HEK293 (cell line): Measurements from ENCODE around the gene KCNQ2.

Source experiments
- CTCF ChIA-PET: fragments of 350-600 bp; formaldehyde crosslinking; extraction: SDS; loops from one replicate; lab custom pipeline; 2021; ENCODE audit warnings: antibody characterized with exemption; lab: Yijun Ruan, JAX
- POLR2A ChIA-PET: fragments of 300-600 bp; formaldehyde crosslinking; extraction: SDS; loops from one replicate; lab custom pipeline; 2020; ENCODE audit warnings: antibody characterized with exemption, inconsistent platforms; lab: Yijun Ruan, JAX
- H3K27ac ChIP-seq: fragments of 200-500 bp; sonication (Bioruptor generic); 2 replicates; pipeline ENCODE4 v1.5.1; 2014; ENCODE audit warnings: low read depth, low read length, control low read depth, inconsistent platforms; ENCODE audit errors: extremely low read depth
- H3K36me3 ChIP-seq, 2 experiments: fragments of 200-500 bp in 1 of 2; sonication (Bioruptor generic) in 1 of 2; 1 replicate in 1 of 2; 2 replicates in 1 of 2; pipeline ENCODE4 v1.5.1; 2014 to 2017; ENCODE audit warnings: inconsistent platforms in 2 of 2, low read length in 2 of 2; ENCODE audit not compliant: control insufficient read depth in 2 of 2, insufficient read depth in 1 of 2
- H3K4me1 ChIP-seq: fragments of 200-500 bp; sonication (Bioruptor generic); 2 replicates; pipeline ENCODE4 v1.5.1; 2014; ENCODE audit warnings: mild to moderate bottlenecking, low read length, inconsistent platforms; ENCODE audit not compliant: control insufficient read depth, insufficient read depth
- H3K4me3 ChIP-seq: 2 replicates; pipeline ENCODE4 v1.5.1; 2011; ENCODE audit warnings: low read depth, mild to moderate bottlenecking, control low read depth, low read length, moderate library complexity
- H3K9me3 ChIP-seq: fragments of 200-500 bp; sonication (Bioruptor generic); 2 replicates; pipeline ENCODE4 v1.5.1; 2014; ENCODE audit warnings: low read depth, low read length, inconsistent platforms; ENCODE audit not compliant: control insufficient read depth, insufficient read depth
- MZF1 ChIP-seq: fragments of 450-650 bp; formaldehyde crosslinking; IDR thresholded peaks from 2 replicates; pipeline ENCODE4 v1.5.1; 2017; ENCODE audit warnings: missing biosample characterization, missing genetic modification characterization, borderline replicate concordance
- SP2 ChIP-seq: fragments of 450-650 bp; formaldehyde crosslinking; IDR thresholded peaks from 2 replicates; pipeline ENCODE4 v1.5.1; 2016; ENCODE audit warnings: missing biosample characterization, missing genetic modification characterization
- SP7 ChIP-seq: fragments of 450-650 bp; formaldehyde crosslinking; IDR thresholded peaks from 2 replicates; pipeline ENCODE4 v1.5.1; 2016; ENCODE audit warnings: missing biosample characterization, missing genetic modification characterization
- TCF7L2 ChIP-seq: IDR thresholded peaks from 2 replicates; pipeline ENCODE4 v1.6.1; 2011; ENCODE audit warnings: low read depth, mild to moderate bottlenecking, inconsistent platforms, low read length, moderate library complexity, borderline replicate concordance
- ZFHX2 ChIP-seq: fragments of 450-650 bp; formaldehyde crosslinking; conservative IDR thresholded peaks from 2 replicates; pipeline ENCODE4 v1.5.1; 2016; ENCODE audit warnings: missing biosample characterization, missing genetic modification characterization
- ZFP69B ChIP-seq: fragments of 450-650 bp; formaldehyde crosslinking; IDR thresholded peaks from 2 replicates; pipeline ENCODE4 v1.5.1; 2016; ENCODE audit warnings: missing biosample characterization, missing genetic modification characterization
- ZIC2 ChIP-seq: fragments of 450-650 bp; formaldehyde crosslinking; IDR thresholded peaks from 2 replicates; pipeline ENCODE4 v1.5.1; 2016; ENCODE audit warnings: missing biosample characterization, missing genetic modification characterization
- ZNF133 ChIP-seq: fragments of 450-650 bp; formaldehyde crosslinking; IDR thresholded peaks from 2 replicates; pipeline ENCODE4 v1.5.1; 2016; ENCODE audit warnings: missing biosample characterization, missing genetic modification characterization
- ZNF423 ChIP-seq: fragments of 450-650 bp; formaldehyde crosslinking; IDR thresholded peaks from 2 replicates; pipeline ENCODE4 v1.5.1; 2016; ENCODE audit warnings: missing biosample characterization, missing genetic modification characterization
- ZNF521 ChIP-seq: fragments of 450-650 bp; formaldehyde crosslinking; IDR thresholded peaks from 2 replicates; pipeline ENCODE4 v1.5.1; 2017; ENCODE audit warnings: missing biosample characterization, mild to moderate bottlenecking, missing genetic modification characterization
- ZNF529 ChIP-seq: fragments of 450-650 bp; formaldehyde crosslinking; IDR thresholded peaks from 2 replicates; pipeline ENCODE4 v1.5.1; 2017; ENCODE audit warnings: missing genetic modification characterization, missing biosample characterization; ENCODE audit not compliant: insufficient replicate concordance
- ZNF555 ChIP-seq: fragments of 450-650 bp; formaldehyde crosslinking; conservative IDR thresholded peaks from 2 replicates; pipeline ENCODE4 v1.5.1; 2017; ENCODE audit warnings: missing biosample characterization, mild to moderate bottlenecking, missing genetic modification characterization, inconsistent platforms
- ZNF561 ChIP-seq: fragments of 450-650 bp; IDR thresholded peaks from 2 replicates; pipeline ENCODE4 v1.5.1; 2018; ENCODE audit warnings: missing biosample characterization, missing genetic modification characterization, borderline replicate concordance
- ZNF585B ChIP-seq: fragments of 450-650 bp; formaldehyde crosslinking; IDR thresholded peaks from 2 replicates; pipeline ENCODE4 v1.5.1; 2016; ENCODE audit warnings: missing biosample characterization, missing genetic modification characterization
- ZNF600 ChIP-seq: fragments of 450-650 bp; formaldehyde crosslinking; IDR thresholded peaks from 2 replicates; pipeline ENCODE4 v1.5.1; 2016; ENCODE audit warnings: missing biosample characterization, missing genetic modification characterization
- ZNF777 ChIP-seq: fragments of 450-650 bp; formaldehyde crosslinking; IDR thresholded peaks from 2 replicates; pipeline ENCODE4 v1.5.1; 2017; ENCODE audit warnings: missing biosample characterization, missing genetic modification characterization, borderline replicate concordance
- TF ChIP-seq, protein P1 (sequence below): fragments of 450-650 bp; formaldehyde crosslinking; IDR thresholded peaks from 2 replicates; pipeline ENCODE4 v1.5.1; 2016; ENCODE audit warnings: missing biosample characterization, missing genetic modification characterization
- TF ChIP-seq, protein P2 (sequence below): fragments of 450-650 bp; formaldehyde crosslinking; IDR thresholded peaks from 2 replicates; pipeline ENCODE4 v1.5.1; 2016; ENCODE audit warnings: missing biosample characterization, missing genetic modification characterization
- TF ChIP-seq, protein P3 (sequence below): fragments of 450-650 bp; formaldehyde crosslinking; IDR thresholded peaks from 2 replicates; pipeline ENCODE4 v1.5.1; 2016; ENCODE audit warnings: missing biosample characterization, missing genetic modification characterization
- TF ChIP-seq, protein P4 (sequence below): fragments of 450-650 bp; formaldehyde crosslinking; IDR thresholded peaks from 2 replicates; pipeline ENCODE4 v1.5.1; 2017; ENCODE audit warnings: missing biosample characterization, missing genetic modification characterization
- TF ChIP-seq, protein P5 (sequence below): fragments of 450-650 bp; formaldehyde crosslinking; IDR thresholded peaks from 2 replicates; pipeline ENCODE4 v1.5.1; 2016; ENCODE audit warnings: missing biosample characterization, missing genetic modification characterization

KCNQ2 gene

DNA sequence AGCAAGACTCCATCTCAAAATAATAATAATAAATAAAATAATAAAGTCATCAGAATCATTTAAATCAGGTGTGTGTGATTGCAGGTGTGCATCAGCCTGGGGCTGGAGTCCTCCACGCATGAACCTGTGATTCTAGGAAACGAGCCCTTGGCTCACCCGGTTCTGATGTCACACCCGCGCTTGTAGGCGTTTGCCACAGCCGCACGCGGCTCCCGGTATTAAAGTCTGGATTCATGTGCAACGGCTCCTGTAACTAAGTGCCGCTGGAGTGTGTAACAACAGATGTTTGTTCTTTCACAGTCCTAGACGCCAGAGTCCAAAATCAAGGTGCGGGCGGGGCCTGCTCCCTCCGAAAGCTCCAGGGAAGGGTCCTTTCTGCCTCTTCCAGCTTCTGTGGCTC lies 45.2 kb downstream of the KCNQ2 start:
- Histone ChIP-seq H3K9me3 (no peaks in the 10 kb centered on the region), H3K27ac (no peak overlapping the region), H3K36me3 (no peaks in the 10 kb centered on the region), H3K4me3 (no peak overlapping the region), H3K4me1 (no peaks in the 10 kb centered on the region)
- POLR2A ChIA-PET: no interaction called here
- no peak for TF ChIP-seq MZF1 (tag by site-specific recombination)
- no peak for TF ChIP-seq ZNF555
- no peak for TF ChIP-seq ZIC2 (tag by site-specific recombination)
- TF ChIP-seq ZNF561: no peak
- no peak for TF ChIP-seq ZNF521 (tag by site-specific recombination)
- TF ChIP-seq ZFHX2 (tag by site-specific recombination): no peak
- TF ChIP-seq ZNF777 (tag by site-specific recombination): no peak
- TF ChIP-seq, protein P1, sequence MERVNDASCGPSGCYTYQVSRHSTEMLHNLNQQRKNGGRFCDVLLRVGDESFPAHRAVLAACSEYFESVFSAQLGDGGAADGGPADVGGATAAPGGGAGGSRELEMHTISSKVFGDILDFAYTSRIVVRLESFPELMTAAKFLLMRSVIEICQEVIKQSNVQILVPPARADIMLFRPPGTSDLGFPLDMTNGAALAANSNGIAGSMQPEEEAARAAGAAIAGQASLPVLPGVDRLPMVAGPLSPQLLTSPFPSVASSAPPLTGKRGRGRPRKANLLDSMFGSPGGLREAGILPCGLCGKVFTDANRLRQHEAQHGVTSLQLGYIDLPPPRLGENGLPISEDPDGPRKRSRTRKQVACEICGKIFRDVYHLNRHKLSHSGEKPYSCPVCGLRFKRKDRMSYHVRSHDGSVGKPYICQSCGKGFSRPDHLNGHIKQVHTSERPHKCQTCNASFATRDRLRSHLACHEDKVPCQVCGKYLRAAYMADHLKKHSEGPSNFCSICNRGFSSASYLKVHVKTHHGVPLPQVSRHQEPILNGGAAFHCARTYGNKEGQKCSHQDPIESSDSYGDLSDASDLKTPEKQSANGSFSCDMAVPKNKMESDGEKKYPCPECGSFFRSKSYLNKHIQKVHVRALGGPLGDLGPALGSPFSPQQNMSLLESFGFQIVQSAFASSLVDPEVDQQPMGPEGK (tag by site-specific recombination): no peak
- CTCF ChIA-PET: no interaction called here

DNA sequence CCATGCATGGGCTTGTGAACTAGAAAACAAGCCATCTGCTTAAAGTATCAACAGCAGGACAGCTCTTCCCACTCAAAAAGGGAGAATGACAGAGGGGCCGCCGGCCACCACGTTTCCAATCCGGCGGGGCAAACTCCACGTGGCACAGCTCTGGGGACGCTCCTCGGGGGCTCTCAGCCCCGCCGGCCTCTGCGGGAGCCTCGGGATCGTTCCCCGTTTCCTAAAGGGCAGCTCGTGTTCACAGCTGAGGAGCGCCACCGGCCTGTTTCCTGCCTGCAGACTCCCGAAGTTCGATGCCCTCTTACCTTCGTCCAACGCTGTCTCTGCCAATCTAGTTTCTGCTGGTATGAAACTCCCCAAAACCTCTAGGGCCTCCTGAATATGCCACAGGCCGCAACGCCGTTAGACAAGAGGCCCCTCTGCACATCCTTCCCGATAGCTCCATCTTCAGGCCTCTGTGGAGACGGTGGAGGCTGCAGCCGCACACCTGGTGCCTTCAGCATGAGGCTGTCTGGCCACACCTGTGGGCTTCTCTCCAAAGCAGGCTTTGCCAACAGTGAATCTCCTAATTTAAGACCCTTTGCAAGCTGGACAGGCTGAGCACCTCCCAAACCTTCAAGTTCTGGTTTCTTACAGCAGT lies 46.5 kb downstream of the KCNQ2 start:
- Histone ChIP-seq H3K27ac (no peak overlapping the region), H3K4me3 (no peak overlapping the region), H3K4me1 (no peaks in the 10 kb centered on the region), H3K36me3 (no peaks in the 10 kb centered on the region), H3K9me3 (no peaks in the 10 kb centered on the region)
- TF ChIP-seq, protein P2, sequence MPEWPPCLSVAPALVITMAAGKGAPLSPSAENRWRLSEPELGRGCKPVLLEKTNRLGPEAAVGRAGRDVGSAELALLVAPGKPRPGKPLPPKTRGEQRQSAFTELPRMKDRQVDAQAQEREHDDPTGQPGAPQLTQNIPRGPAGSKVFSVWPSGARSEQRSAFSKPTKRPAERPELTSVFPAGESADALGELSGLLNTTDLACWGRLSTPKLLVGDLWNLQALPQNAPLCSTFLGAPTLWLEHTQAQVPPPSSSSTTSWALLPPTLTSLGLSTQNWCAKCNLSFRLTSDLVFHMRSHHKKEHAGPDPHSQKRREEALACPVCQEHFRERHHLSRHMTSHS (tag by site-specific recombination): no peak
- TF ChIP-seq, protein P3, sequence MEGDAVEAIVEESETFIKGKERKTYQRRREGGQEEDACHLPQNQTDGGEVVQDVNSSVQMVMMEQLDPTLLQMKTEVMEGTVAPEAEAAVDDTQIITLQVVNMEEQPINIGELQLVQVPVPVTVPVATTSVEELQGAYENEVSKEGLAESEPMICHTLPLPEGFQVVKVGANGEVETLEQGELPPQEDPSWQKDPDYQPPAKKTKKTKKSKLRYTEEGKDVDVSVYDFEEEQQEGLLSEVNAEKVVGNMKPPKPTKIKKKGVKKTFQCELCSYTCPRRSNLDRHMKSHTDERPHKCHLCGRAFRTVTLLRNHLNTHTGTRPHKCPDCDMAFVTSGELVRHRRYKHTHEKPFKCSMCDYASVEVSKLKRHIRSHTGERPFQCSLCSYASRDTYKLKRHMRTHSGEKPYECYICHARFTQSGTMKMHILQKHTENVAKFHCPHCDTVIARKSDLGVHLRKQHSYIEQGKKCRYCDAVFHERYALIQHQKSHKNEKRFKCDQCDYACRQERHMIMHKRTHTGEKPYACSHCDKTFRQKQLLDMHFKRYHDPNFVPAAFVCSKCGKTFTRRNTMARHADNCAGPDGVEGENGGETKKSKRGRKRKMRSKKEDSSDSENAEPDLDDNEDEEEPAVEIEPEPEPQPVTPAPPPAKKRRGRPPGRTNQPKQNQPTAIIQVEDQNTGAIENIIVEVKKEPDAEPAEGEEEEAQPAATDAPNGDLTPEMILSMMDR (tag by site-specific recombination): no peak
- TF ChIP-seq SP7 (no peak), SP2 (tag by site-specific recombination) (no peak)
- ChIA-PET POLR2A (no interaction called here), CTCF (interaction anchor here (0.8 kb wide), 1 partner anchor 15 kb away, joined by 6 read pairs; no protein-coding TSS in a partner anchor)

DNA sequence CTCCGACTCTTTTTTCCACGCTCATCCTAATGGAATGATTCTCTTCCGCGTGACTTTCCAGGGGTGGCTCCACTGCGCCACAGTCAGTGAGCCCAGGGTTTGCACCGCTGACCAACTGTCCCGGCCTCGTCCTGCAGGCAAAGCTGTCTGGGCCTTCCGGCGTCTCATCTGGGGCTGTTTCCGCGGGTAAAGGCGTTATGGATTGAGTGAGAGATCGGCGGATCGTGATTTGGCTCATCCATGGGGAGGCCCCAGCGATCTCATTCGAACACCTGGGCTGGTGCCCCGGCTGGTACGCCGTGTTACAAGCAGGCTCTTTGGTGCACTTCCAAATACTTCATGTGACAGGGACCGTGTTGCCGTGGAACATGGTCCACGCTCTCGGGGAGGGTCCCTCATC lies 47.8 kb downstream of the KCNQ2 start:
- Histone ChIP-seq H3K27ac (no peak overlapping the region), H3K4me1 (no peaks in the 10 kb centered on the region), H3K4me3 (no peak overlapping the region), H3K36me3 (no peaks in the 10 kb centered on the region)
- ChIA-PET POLR2A (no interaction called here), CTCF (no interaction called here)
- TF ChIP-seq ZNF133 (no peak), ZNF529 (tag by site-specific recombination) (no peak), ZFP69B (tag by site-specific recombination) (no peak), ZNF423 (tag by site-specific recombination) (no peak), ZNF585B (no peak), TCF7L2 (no peak), ZNF600 (tag by site-specific recombination) (peak; percentile 83)
- TF ChIP-seq, protein P4, sequence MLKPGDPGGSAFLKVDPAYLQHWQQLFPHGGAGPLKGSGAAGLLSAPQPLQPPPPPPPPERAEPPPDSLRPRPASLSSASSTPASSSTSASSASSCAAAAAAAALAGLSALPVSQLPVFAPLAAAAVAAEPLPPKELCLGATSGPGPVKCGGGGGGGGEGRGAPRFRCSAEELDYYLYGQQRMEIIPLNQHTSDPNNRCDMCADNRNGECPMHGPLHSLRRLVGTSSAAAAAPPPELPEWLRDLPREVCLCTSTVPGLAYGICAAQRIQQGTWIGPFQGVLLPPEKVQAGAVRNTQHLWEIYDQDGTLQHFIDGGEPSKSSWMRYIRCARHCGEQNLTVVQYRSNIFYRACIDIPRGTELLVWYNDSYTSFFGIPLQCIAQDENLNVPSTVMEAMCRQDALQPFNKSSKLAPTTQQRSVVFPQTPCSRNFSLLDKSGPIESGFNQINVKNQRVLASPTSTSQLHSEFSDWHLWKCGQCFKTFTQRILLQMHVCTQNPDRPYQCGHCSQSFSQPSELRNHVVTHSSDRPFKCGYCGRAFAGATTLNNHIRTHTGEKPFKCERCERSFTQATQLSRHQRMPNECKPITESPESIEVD: no peak
- TF ChIP-seq, protein P5, sequence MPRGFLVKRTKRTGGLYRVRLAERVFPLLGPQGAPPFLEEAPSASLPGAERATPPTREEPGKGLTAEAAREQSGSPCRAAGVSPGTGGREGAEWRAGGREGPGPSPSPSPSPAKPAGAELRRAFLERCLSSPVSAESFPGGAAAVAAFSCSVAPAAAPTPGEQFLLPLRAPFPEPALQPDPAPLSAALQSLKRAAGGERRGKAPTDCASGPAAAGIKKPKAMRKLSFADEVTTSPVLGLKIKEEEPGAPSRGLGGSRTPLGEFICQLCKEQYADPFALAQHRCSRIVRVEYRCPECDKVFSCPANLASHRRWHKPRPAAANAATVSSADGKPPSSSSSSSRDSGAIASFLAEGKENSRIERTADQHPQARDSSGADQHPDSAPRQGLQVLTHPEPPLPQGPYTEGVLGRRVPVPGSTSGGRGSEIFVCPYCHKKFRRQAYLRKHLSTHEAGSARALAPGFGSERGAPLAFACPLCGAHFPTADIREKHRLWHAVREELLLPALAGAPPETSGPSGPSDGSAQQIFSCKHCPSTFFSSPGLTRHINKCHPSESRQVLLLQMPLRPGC (tag by site-specific recombination): no peak
- TF ChIP-seq, all 188 proteins: peak for 1
- no peaks in the 10 kb centered on the region for H3K9me3 ChIP-seq
